Liver (tissue), 3 donors: ENCODE measurements around the gene TAP2.

Experiments
- EGR1 ChIP-seq, 2 donors: IDR thresholded peaks; 2 replicates each; pipeline ENCODE4 v1.6.1; 2016 to 2018; ENCODE audit warnings: antibody characterized with exemption in 2 of 2, low read depth in 2 of 2
- FOXA1 ChIP-seq: IDR thresholded peaks from 2 replicates; pipeline ENCODE4 v1.6.1; 2016; ENCODE audit warnings: antibody characterized with exemption
- GABPA ChIP-seq, 2 donors: IDR thresholded peaks in 1 of 2; conservative IDR thresholded peaks in 1 of 2; 2 replicates each; pipeline ENCODE4 v1.6.1; 2016; ENCODE audit warnings: antibody characterized with exemption in 2 of 2, mild to moderate bottlenecking in 1 of 2, moderate library complexity in 1 of 2
- HNF4G ChIP-seq: IDR thresholded peaks from 2 replicates; pipeline ENCODE4 v1.6.1; 2016; ENCODE audit warnings: antibody characterized with exemption
- JUND ChIP-seq, 2 donors: IDR thresholded peaks; 2 replicates each; pipeline ENCODE4 v1.6.1; 2016; ENCODE audit warnings: antibody characterized with exemption in 2 of 2
- RAD21 ChIP-seq, 2 donors: IDR thresholded peaks; 2 replicates each; pipeline ENCODE4 v1.6.1; 2016; ENCODE audit warnings: antibody characterized with exemption in 2 of 2, mild to moderate bottlenecking in 2 of 2
- RXRA ChIP-seq, 2 donors: IDR thresholded peaks; 2 replicates each; pipeline ENCODE4 v1.6.1; 2017 to 2018; ENCODE audit warnings: antibody characterized with exemption in 2 of 2, mild to moderate bottlenecking in 1 of 2
- TAF1 ChIP-seq: conservative IDR thresholded peaks from 2 replicates; pipeline ENCODE4 v1.6.1; 2016; ENCODE audit warnings: antibody characterized with exemption, mild to moderate bottlenecking
- YY1 ChIP-seq: IDR thresholded peaks from 2 replicates; pipeline ENCODE4 v1.6.1; 2016; ENCODE audit warnings: antibody characterized with exemption, mild to moderate bottlenecking
- TF ChIP-seq, protein P1 (sequence below): IDR thresholded peaks from 2 replicates; pipeline ENCODE4 v1.6.1; 2016; ENCODE audit warnings: antibody characterized with exemption
- TF ChIP-seq, protein P2 (sequence below): fragments of 150-350 bp; IDR thresholded peaks from 2 replicates; pipeline ENCODE4 v1.5.1; 2017; ENCODE audit warnings: improper control_type of control experiment, low read depth, low read length; ENCODE audit not compliant: missing input control
- TF ChIP-seq, protein P3 (sequence below): IDR thresholded peaks from 2 replicates; pipeline ENCODE4 v1.6.1; 2016; ENCODE audit warnings: antibody characterized with exemption
- TF ChIP-seq, protein P4 (sequence below): IDR thresholded peaks from 2 replicates; pipeline ENCODE4 v1.6.1; 2016; ENCODE audit warnings: antibody characterized with exemption
- TF ChIP-seq, protein P5 (sequence below): IDR thresholded peaks from 2 replicates; pipeline ENCODE4 v1.6.1; 2016; ENCODE audit warnings: antibody characterized with exemption, mild to moderate bottlenecking
- donor health status: healthy.
- donor health status: healthy.

GRCh38 chr6:32845384-32845884, 6.9 kb upstream of the TAP2 start:
- TF ChIP-seq, protein P1, sequence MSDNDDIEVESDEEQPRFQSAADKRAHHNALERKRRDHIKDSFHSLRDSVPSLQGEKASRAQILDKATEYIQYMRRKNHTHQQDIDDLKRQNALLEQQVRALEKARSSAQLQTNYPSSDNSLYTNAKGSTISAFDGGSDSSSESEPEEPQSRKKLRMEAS: no peak
- TF ChIP-seq RAD21 (IDR thresholded peaks at IDR 0.05) (no peak), TAF1 (no peak), YY1 (no peak), FOXA1 (no peak), JUND (IDR thresholded peaks at IDR 0.05) (no peak), HNF4G (no peak), GABPA (IDR thresholded peaks at IDR 0.05 in 1 of 2, conservative IDR thresholded peaks at IDR 0.05 in 1 of 2) (no peak), EGR1 (IDR thresholded peaks at IDR 0.05; ENCODE audit: low read depth in 2 of 2) (no peak), RXRA (IDR thresholded peaks at IDR 0.05) (no peak)
- TF ChIP-seq, protein P2, sequence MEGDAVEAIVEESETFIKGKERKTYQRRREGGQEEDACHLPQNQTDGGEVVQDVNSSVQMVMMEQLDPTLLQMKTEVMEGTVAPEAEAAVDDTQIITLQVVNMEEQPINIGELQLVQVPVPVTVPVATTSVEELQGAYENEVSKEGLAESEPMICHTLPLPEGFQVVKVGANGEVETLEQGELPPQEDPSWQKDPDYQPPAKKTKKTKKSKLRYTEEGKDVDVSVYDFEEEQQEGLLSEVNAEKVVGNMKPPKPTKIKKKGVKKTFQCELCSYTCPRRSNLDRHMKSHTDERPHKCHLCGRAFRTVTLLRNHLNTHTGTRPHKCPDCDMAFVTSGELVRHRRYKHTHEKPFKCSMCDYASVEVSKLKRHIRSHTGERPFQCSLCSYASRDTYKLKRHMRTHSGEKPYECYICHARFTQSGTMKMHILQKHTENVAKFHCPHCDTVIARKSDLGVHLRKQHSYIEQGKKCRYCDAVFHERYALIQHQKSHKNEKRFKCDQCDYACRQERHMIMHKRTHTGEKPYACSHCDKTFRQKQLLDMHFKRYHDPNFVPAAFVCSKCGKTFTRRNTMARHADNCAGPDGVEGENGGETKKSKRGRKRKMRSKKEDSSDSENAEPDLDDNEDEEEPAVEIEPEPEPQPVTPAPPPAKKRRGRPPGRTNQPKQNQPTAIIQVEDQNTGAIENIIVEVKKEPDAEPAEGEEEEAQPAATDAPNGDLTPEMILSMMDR: no peak
- TF ChIP-seq, protein P3, sequence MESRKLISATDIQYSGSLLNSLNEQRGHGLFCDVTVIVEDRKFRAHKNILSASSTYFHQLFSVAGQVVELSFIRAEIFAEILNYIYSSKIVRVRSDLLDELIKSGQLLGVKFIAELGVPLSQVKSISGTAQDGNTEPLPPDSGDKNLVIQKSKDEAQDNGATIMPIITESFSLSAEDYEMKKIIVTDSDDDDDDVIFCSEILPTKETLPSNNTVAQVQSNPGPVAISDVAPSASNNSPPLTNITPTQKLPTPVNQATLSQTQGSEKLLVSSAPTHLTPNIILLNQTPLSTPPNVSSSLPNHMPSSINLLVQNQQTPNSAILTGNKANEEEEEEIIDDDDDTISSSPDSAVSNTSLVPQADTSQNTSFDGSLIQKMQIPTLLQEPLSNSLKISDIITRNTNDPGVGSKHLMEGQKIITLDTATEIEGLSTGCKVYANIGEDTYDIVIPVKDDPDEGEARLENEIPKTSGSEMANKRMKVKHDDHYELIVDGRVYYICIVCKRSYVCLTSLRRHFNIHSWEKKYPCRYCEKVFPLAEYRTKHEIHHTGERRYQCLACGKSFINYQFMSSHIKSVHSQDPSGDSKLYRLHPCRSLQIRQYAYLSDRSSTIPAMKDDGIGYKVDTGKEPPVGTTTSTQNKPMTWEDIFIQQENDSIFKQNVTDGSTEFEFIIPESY: no peak
- TF ChIP-seq, protein P4, sequence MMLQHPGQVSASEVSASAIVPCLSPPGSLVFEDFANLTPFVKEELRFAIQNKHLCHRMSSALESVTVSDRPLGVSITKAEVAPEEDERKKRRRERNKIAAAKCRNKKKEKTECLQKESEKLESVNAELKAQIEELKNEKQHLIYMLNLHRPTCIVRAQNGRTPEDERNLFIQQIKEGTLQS: no peak
- TF ChIP-seq, protein P5, sequence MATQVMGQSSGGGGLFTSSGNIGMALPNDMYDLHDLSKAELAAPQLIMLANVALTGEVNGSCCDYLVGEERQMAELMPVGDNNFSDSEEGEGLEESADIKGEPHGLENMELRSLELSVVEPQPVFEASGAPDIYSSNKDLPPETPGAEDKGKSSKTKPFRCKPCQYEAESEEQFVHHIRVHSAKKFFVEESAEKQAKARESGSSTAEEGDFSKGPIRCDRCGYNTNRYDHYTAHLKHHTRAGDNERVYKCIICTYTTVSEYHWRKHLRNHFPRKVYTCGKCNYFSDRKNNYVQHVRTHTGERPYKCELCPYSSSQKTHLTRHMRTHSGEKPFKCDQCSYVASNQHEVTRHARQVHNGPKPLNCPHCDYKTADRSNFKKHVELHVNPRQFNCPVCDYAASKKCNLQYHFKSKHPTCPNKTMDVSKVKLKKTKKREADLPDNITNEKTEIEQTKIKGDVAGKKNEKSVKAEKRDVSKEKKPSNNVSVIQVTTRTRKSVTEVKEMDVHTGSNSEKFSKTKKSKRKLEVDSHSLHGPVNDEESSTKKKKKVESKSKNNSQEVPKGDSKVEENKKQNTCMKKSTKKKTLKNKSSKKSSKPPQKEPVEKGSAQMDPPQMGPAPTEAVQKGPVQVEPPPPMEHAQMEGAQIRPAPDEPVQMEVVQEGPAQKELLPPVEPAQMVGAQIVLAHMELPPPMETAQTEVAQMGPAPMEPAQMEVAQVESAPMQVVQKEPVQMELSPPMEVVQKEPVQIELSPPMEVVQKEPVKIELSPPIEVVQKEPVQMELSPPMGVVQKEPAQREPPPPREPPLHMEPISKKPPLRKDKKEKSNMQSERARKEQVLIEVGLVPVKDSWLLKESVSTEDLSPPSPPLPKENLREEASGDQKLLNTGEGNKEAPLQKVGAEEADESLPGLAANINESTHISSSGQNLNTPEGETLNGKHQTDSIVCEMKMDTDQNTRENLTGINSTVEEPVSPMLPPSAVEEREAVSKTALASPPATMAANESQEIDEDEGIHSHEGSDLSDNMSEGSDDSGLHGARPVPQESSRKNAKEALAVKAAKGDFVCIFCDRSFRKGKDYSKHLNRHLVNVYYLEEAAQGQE: no peak
